HAP-1 (cell line): ENCODE measurements around the gene PHACTR1.
A peak's percentile ranks its signal among the peaks of the same experiment; 100 is the strongest.

Experiments used
- DNase-seq, 2 experiments: peaks; one replicate each; pipeline ENCODE4 v3.0.0-alpha.2; 2016 to 2020; ENCODE audit warnings: low spot score in 2 of 2
- H3K27me3 ChIP-seq: fragments of 250-450 bp; sonication (Bioruptor Pico); 2 replicates; pipeline ENCODE4 v1.5.1; 2020; ENCODE audit warnings: low read depth, mild to moderate bottlenecking, moderate library complexity
- H3K36me3 ChIP-seq: fragments of 250-450 bp; sonication (Bioruptor Pico); replicated peaks from 2 replicates; pipeline ENCODE4 v1.5.1; 2020; ENCODE audit warnings: mild to moderate bottlenecking
- H3K4me1 ChIP-seq: fragments of 250-450 bp; sonication (Bioruptor Pico); 2 replicates; pipeline ENCODE4 v1.5.1; 2020; ENCODE audit warnings: mild to moderate bottlenecking
- H3K4me3 ChIP-seq: fragments of 250-450 bp; sonication (Bioruptor Pico); 2 replicates; pipeline ENCODE4 v1.5.1; 2020; ENCODE audit warnings: mild to moderate bottlenecking, moderate library complexity
- H3K9me3 ChIP-seq: fragments of 250-450 bp; sonication (Bioruptor Pico); 2 replicates; pipeline ENCODE4 v1.5.1; 2020; ENCODE audit warnings: mild to moderate bottlenecking, moderate library complexity
- in situ Hi-C: fragments of 300-500 bp; cut with MboI; formaldehyde crosslinking; loops from 3 replicates; pipeline ENCODE4 v1.14.3; 2020; ENCODE audit warnings: low sequenced_read_pairs, inconsistent platforms, mixed read lengths

The PHACTR1 gene

GRCh38 chr6:13187692-13188091 lies 471.1 kb downstream of the PHACTR1 start:
- H3K4me3 ChIP-seq, result no peak overlapping the region
- no peak for DNase-seq
- no peaks in the 10 kb centered on the region for H3K4me1 ChIP-seq
- no peaks in the 10 kb centered on the region for H3K36me3 ChIP-seq
- H3K27me3 ChIP-seq, result peaks cover 5% of the 10 kb centered on the region; the same call in 1 of the 2 replicates
- H3K9me3 ChIP-seq, result no peaks in the 10 kb centered on the region
- in situ Hi-C loops, result no loop called here

- Histone ChIP-seq H3K4me1 (no peaks in the 10 kb centered on the region), H3K27me3 (peaks cover 5% of the 10 kb centered on the region; the same call in 1 of the 2 replicates), H3K36me3 (no peaks in the 10 kb centered on the region), H3K9me3 (no peaks in the 10 kb centered on the region), H3K4me3 (no peak overlapping the region)
- in situ Hi-C loops, result no loop called here
- no peak for DNase-seq
These were observed 471.7 kb downstream of the PHACTR1 start for GRCh38 chr6:13188306-13188705.

GRCh38 chr6:13189710-13190109 lies 473.1 kb downstream of the PHACTR1 start:
- H3K9me3 ChIP-seq, result no peaks in the 10 kb centered on the region
- peaks cover 5% of the 10 kb centered on the region; the same call in 1 of the 2 replicates for H3K27me3 ChIP-seq
- H3K4me3 ChIP-seq, result no peak overlapping the region
- DNase-seq, result no peak
- H3K4me1 ChIP-seq, result no peaks in the 10 kb centered on the region
- in situ Hi-C loops, result no loop called here
- no peaks in the 10 kb centered on the region for H3K36me3 ChIP-seq

GRCh38 chr6:13190376-13190775 lies 473.8 kb downstream of the PHACTR1 start:
- in situ Hi-C loops, result no loop called here
- no peaks in the 10 kb centered on the region for H3K36me3 ChIP-seq
- no peaks in the 10 kb centered on the region for H3K9me3 ChIP-seq
- no peaks in the 10 kb centered on the region for H3K4me1 ChIP-seq
- no peak overlapping the region for H3K4me3 ChIP-seq
- no peak for DNase-seq
- H3K27me3 ChIP-seq, result peaks cover 5% of the 10 kb centered on the region; the same call in 1 of the 2 replicates

- Histone ChIP-seq H3K36me3 (no peaks in the 10 kb centered on the region), H3K4me1 (no peaks in the 10 kb centered on the region), H3K9me3 (no peaks in the 10 kb centered on the region), H3K27me3 (no peaks in the 10 kb centered on the region), H3K4me3 (no peak overlapping the region)
- no peak for DNase-seq
- in situ Hi-C loops, result no loop called here
These were observed 474.9 kb downstream of the PHACTR1 start for GRCh38 chr6:13191461-13191860.

GRCh38 chr6:13194852-13195251 lies 478.3 kb downstream of the PHACTR1 start:
- no peaks in the 10 kb centered on the region for H3K4me1 ChIP-seq
- DNase-seq, result peak; percentile 14 to 49
- no peaks in the 10 kb centered on the region for H3K36me3 ChIP-seq
- no peak overlapping the region for H3K4me3 ChIP-seq
- in situ Hi-C loops, result no loop called here
- H3K9me3 ChIP-seq, result no peaks in the 10 kb centered on the region
- no peaks in the 10 kb centered on the region for H3K27me3 ChIP-seq

- no peaks in the 10 kb centered on the region for H3K27me3 ChIP-seq
- DNase-seq, result no peak
- no peaks in the 10 kb centered on the region for H3K4me1 ChIP-seq
- no peaks in the 10 kb centered on the region for H3K9me3 ChIP-seq
- no peak overlapping the region for H3K4me3 ChIP-seq
- no peaks in the 10 kb centered on the region for H3K36me3 ChIP-seq
- in situ Hi-C loops, result no loop called here
These were observed 479.2 kb downstream of the PHACTR1 start for GRCh38 chr6:13195803-13196202.

GRCh38 chr6:13198168-13198567 lies 481.6 kb downstream of the PHACTR1 start:
- no peaks in the 10 kb centered on the region for H3K27me3 ChIP-seq
- no peak for DNase-seq
- no peaks in the 10 kb centered on the region for H3K36me3 ChIP-seq
- no peak overlapping the region for H3K4me3 ChIP-seq
- H3K9me3 ChIP-seq, result no peaks in the 10 kb centered on the region
- in situ Hi-C loops, result no loop called here
- H3K4me1 ChIP-seq, result no peaks in the 10 kb centered on the region

- in situ Hi-C loops, result no loop called here
- Histone ChIP-seq H3K27me3 (no peaks in the 10 kb centered on the region), H3K4me1 (no peaks in the 10 kb centered on the region), H3K4me3 (no peak overlapping the region), H3K9me3 (no peaks in the 10 kb centered on the region), H3K36me3 (no peaks in the 10 kb centered on the region)
- DNase-seq, result no peak
These were observed 484.8 kb downstream of the PHACTR1 start for GRCh38 chr6:13201336-13201735.

GRCh38 chr6:13203145-13203544 lies 486.6 kb downstream of the PHACTR1 start:
- no peaks in the 10 kb centered on the region for H3K27me3 ChIP-seq
- no peaks in the 10 kb centered on the region for H3K9me3 ChIP-seq
- in situ Hi-C loops, result no loop called here
- no peaks in the 10 kb centered on the region for H3K4me1 ChIP-seq
- no peaks in the 10 kb centered on the region for H3K36me3 ChIP-seq
- DNase-seq, result no peak
- H3K4me3 ChIP-seq, result no peak overlapping the region

GRCh38 chr6:13205106-13205505 lies 488.5 kb downstream of the PHACTR1 start:
- no peaks in the 10 kb centered on the region for H3K36me3 ChIP-seq
- DNase-seq, result no peak
- H3K4me3 ChIP-seq, result no peak overlapping the region
- no peaks in the 10 kb centered on the region for H3K9me3 ChIP-seq
- H3K27me3 ChIP-seq, result no peaks in the 10 kb centered on the region
- no peaks in the 10 kb centered on the region for H3K4me1 ChIP-seq
- in situ Hi-C loops, result no loop called here

GRCh38 chr6:13212096-13212495 lies 495.5 kb downstream of the PHACTR1 start:
- Histone ChIP-seq H3K4me1 (no peaks in the 10 kb centered on the region), H3K4me3 (no peak overlapping the region), H3K27me3 (no peaks in the 10 kb centered on the region; the same call in 1 of the 2 replicates), H3K9me3 (no peaks in the 10 kb centered on the region), H3K36me3 (no peaks in the 10 kb centered on the region)
- in situ Hi-C loops, result no loop called here
- no peak for DNase-seq

- in situ Hi-C loops, result no loop called here
- H3K27me3 ChIP-seq, result no peaks in the 10 kb centered on the region; the same call in 1 of the 2 replicates
- no peak for DNase-seq
- no peak overlapping the region for H3K4me3 ChIP-seq
- no peaks in the 10 kb centered on the region for H3K4me1 ChIP-seq
- no peaks in the 10 kb centered on the region for H3K36me3 ChIP-seq
- no peaks in the 10 kb centered on the region for H3K9me3 ChIP-seq
These were observed 496.0 kb downstream of the PHACTR1 start for GRCh38 chr6:13212538-13212937.

- Histone ChIP-seq H3K4me3 (no peak overlapping the region), H3K27me3 (no peaks in the 10 kb centered on the region; the same call in 1 of the 2 replicates), H3K9me3 (no peaks in the 10 kb centered on the region), H3K4me1 (no peaks in the 10 kb centered on the region), H3K36me3 (no peaks in the 10 kb centered on the region)
- in situ Hi-C loops, result no loop called here
- no peak for DNase-seq
These were observed 498.8 kb downstream of the PHACTR1 start for GRCh38 chr6:13215390-13215789.
